ENCODE data around the gene MRPL20.
A peak's percentile ranks its signal among the peaks of the same experiment; 100 is the strongest.
"Not testable (repeated sequence)": the region's sequence is repeated elsewhere in the genome, so short reads cannot be mapped to it uniquely, and the experiment has no call there.

The MRPL20 gene

GRCh38 chr1:1371746-1372711, 35.1 kb downstream of the MRPL20 start:
- H3K9me3 ChIP-seq (ENCODE audit: low read length), result no peaks in the 10 kb centered on the region
- H3K9ac ChIP-seq (ENCODE audit: low read length), result no peak overlapping the region
- peaks cover 10% of the 10 kb centered on the region; the same call in 1 of the 2 replicates for H3K79me2 ChIP-seq (ENCODE audit: insufficient read depth, low read length)
- H3K4me3 ChIP-seq (ENCODE audit: low read depth, low read length, poor library complexity, severe bottlenecking), result no peak overlapping the region
- no peaks in the 10 kb centered on the region for H4K20me1 ChIP-seq (ENCODE audit: insufficient read depth, low read length)
- peaks cover 38% of the 10 kb centered on the region for H3K4me1 ChIP-seq (ENCODE audit: insufficient read depth, low read length, severe bottlenecking)
- no peak overlapping the region for H3K27ac ChIP-seq (ENCODE audit: low read depth, low read length, poor library complexity, severe bottlenecking)
- H3K36me3 ChIP-seq (ENCODE audit: insufficient read depth, low read length), result peaks cover 14% of the 10 kb centered on the region; the same call in 1 of the 2 replicates
- H3K4me2 ChIP-seq (ENCODE audit: low read length), result no peak overlapping the region; the same call in 1 of the 2 replicates
- H3F3A ChIP-seq (ENCODE audit: insufficient read depth, low read length), result no peaks in the 10 kb centered on the region
- H3K9me2 ChIP-seq (ENCODE audit: low read depth, low read length), result no peaks in the 10 kb centered on the region
- TF ChIP-seq CTCF (IDR thresholded peaks at IDR 0.05; ENCODE audit: low read length), result peak; percentile 83
- TF ChIP-seq EZH2 (IDR thresholded peaks at IDR 0.05; ENCODE audit: borderline replicate concordance, low read length), result no peak
- no peak overlapping the region for H2AFZ ChIP-seq (ENCODE audit: low read length)
- H3K27me3 ChIP-seq (ENCODE audit: insufficient read depth, low read length), result no peaks in the 10 kb centered on the region

DNA sequence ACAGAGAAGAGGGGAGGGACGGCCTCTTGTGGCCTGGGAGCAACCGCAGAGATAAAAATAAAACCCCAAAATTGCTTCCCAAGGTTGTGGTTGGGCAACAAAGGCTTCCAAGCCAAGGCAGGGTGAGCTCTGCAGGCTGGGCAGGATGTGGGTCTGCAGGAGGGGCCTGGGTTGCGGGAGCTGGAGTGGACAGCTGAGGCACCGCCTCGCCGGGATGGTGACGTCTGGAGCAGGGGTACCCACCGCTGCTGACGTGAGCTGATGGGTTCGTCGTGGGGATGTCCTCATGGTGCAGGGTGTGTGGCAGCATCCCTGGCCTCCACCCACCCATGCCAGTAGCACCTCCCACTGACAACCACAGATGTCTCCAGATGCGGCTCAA, 35.7 kb downstream of the MRPL20 start:
- H3K27me3 ChIP-seq (ENCODE audit: insufficient read depth, low read length), result no peaks in the 10 kb centered on the region
- no peak overlapping the region for H3K9ac ChIP-seq (ENCODE audit: low read length)
- H3K9me3 ChIP-seq (ENCODE audit: low read length), result no peaks in the 10 kb centered on the region
- no peaks in the 10 kb centered on the region for H4K20me1 ChIP-seq (ENCODE audit: insufficient read depth, low read length)
- H2AFZ ChIP-seq (ENCODE audit: low read length), result no peak overlapping the region
- TF ChIP-seq CTCF (IDR thresholded peaks at IDR 0.05; ENCODE audit: low read length) (no peak), EZH2 (IDR thresholded peaks at IDR 0.05; ENCODE audit: borderline replicate concordance, low read length) (no peak)
- H3K79me2 ChIP-seq (ENCODE audit: insufficient read depth, low read length), result peaks cover 10% of the 10 kb centered on the region; the same call in 1 of the 2 replicates
- H3K4me2 ChIP-seq (ENCODE audit: low read length), result no peak overlapping the region
- no peaks in the 10 kb centered on the region for H3K9me2 ChIP-seq (ENCODE audit: low read depth, low read length)
- H3F3A ChIP-seq (ENCODE audit: insufficient read depth, low read length), result no peaks in the 10 kb centered on the region
- H3K4me3 ChIP-seq (ENCODE audit: low read depth, low read length, poor library complexity, severe bottlenecking), result no peak overlapping the region
- no peak overlapping the region for H3K27ac ChIP-seq (ENCODE audit: low read depth, low read length, poor library complexity, severe bottlenecking)
- peaks cover 32% of the 10 kb centered on the region for H3K4me1 ChIP-seq (ENCODE audit: insufficient read depth, low read length, severe bottlenecking)
- H3K36me3 ChIP-seq (ENCODE audit: insufficient read depth, low read length), result peaks cover 14% of the 10 kb centered on the region; the same call in 1 of the 2 replicates

DNA sequence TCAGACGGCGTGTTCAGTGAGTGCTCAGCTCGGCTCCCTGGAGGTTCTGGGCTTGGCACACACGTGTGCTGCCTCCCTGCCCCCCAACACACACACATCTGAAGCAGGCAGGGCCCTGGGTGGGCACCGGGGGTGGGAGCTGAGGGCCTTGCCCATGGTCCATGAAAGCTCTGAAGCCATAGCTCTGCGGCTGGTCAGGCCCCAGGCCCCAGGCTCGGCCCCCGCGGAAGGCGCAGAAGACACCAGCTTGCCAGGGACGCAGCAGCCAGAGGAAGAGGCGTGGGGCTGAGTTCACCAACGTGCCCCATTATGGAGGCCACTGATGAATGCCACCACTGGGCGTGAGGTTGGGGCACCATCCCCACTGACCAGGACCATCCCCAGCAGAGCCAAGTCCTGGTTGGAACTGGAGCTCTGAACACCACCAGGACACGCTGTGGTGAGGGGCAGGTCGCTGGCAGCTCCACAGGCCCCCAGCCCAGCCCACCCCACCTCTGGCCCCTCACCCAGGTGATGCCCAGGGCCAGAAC, 36.3 kb downstream of the MRPL20 start:
- no peak overlapping the region for H3K4me2 ChIP-seq (ENCODE audit: low read length)
- no peak overlapping the region for H3K9ac ChIP-seq (ENCODE audit: low read length)
- H3K4me3 ChIP-seq (ENCODE audit: low read depth, low read length, poor library complexity, severe bottlenecking), result no peak overlapping the region
- H3K36me3 ChIP-seq (ENCODE audit: insufficient read depth, low read length), result peaks cover 14% of the 10 kb centered on the region; the same call in 1 of the 2 replicates
- peaks cover 3% of the 10 kb centered on the region for H3K9me3 ChIP-seq (ENCODE audit: low read length)
- peaks cover 10% of the 10 kb centered on the region; the same call in 1 of the 2 replicates for H3K79me2 ChIP-seq (ENCODE audit: insufficient read depth, low read length)
- H3F3A ChIP-seq (ENCODE audit: insufficient read depth, low read length), result no peaks in the 10 kb centered on the region
- no peaks in the 10 kb centered on the region for H3K9me2 ChIP-seq (ENCODE audit: low read depth, low read length)
- H4K20me1 ChIP-seq (ENCODE audit: insufficient read depth, low read length), result no peaks in the 10 kb centered on the region
- H3K27ac ChIP-seq (ENCODE audit: low read depth, low read length, poor library complexity, severe bottlenecking), result no peak overlapping the region
- H3K4me1 ChIP-seq (ENCODE audit: insufficient read depth, low read length, severe bottlenecking), result peaks cover 27% of the 10 kb centered on the region
- no peak overlapping the region for H2AFZ ChIP-seq (ENCODE audit: low read length)
- TF ChIP-seq CTCF (IDR thresholded peaks at IDR 0.05; ENCODE audit: low read length) (no peak), EZH2 (IDR thresholded peaks at IDR 0.05; ENCODE audit: borderline replicate concordance, low read length) (no peak)
- H3K27me3 ChIP-seq (ENCODE audit: insufficient read depth, low read length), result no peaks in the 10 kb centered on the region

DNA sequence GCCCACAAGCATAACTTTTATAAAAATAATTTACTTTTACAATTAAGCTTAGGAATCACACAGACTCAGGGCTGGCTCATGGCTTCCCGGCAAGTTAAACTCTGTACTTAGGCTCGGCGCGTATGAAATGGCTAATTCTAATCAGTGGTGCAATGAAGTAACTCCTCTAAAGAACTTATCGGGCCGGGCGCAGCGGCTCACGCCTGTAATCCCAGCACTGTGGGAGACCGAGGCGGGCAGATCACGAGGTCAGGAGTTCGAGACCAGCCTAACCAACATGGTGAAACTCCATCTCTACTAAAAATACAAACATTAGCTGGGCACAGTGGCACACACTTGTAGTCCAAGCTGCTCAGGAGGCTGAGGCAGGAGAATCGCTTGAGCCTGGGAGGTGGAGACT, 37.0 kb downstream of the MRPL20 start:
- not testable (repeated sequence) for H3F3A ChIP-seq (ENCODE audit: insufficient read depth, low read length); H3K4me2 ChIP-seq (ENCODE audit: low read length); H3K27me3 ChIP-seq (ENCODE audit: insufficient read depth, low read length); H2AFZ ChIP-seq (ENCODE audit: low read length); H3K27ac ChIP-seq (ENCODE audit: low read depth, low read length, poor library complexity, severe bottlenecking); H4K20me1 ChIP-seq (ENCODE audit: insufficient read depth, low read length); H3K9me3 ChIP-seq (ENCODE audit: low read length); H3K9me2 ChIP-seq (ENCODE audit: low read depth, low read length); H3K4me3 ChIP-seq (ENCODE audit: low read depth, low read length, poor library complexity, severe bottlenecking); H3K9ac ChIP-seq (ENCODE audit: low read length)
- Histone ChIP-seq H3K79me2 (ENCODE audit: insufficient read depth, low read length) (peaks cover 10% of the 10 kb centered on the region; the same call in 1 of the 2 replicates), H3K36me3 (ENCODE audit: insufficient read depth, low read length) (peaks cover 14% of the 10 kb centered on the region; the same call in 1 of the 2 replicates), H3K4me1 (ENCODE audit: insufficient read depth, low read length, severe bottlenecking) (peaks cover 27% of the 10 kb centered on the region)

Measured in OCI-LY1 (cell line).